Measurements from ENCODE around the gene MACROD2.
"Not testable (repeated sequence)": the region's sequence is repeated elsewhere in the genome, so short reads cannot be mapped to it uniquely, and the experiment has no call there.

MACROD2 gene

DNA sequence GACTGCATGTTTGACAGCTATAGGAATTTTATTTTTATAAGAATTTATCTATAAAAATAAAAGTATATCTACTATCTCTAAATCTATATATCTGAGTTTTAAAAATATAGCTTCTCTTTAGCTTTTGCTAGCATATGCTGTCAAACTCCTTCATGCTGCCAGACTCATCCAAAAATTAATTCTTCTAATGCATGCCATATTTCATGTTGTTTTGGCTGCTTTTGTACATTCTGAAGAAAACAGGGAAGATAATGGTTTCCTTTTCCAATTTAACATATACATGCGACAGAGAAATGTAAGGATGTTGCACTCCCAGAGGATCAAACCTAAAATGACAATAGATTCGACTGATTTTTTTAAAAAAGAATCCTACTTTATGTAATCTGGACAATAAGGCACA lies 919.3 kb downstream of the MACROD2 start:
- no peak for DNase-seq (ENCODE audit: low read depth in 2 of 2)

DNA sequence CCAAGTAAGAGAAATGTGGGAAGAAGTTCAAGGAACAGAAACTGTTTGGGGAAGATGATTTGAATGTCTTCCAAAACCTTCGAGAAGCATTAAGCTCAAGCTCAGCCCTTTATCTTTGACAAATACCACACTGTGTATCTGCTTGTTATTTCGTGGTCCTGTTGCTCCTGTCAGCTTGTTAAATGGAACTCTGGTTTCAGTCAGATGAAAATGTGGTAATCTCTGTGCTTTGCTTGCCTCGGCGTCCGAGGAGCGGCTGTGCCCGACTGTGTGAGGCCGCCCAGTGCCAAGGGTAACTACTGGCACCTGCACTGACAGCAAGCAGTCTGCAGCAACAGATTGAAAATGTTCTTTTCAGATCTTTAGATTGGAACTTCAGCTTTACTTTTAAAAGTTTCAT lies 920.0 kb downstream of the MACROD2 start:
- no peak for DNase-seq (ENCODE audit: low read depth in 2 of 2)

DNA sequence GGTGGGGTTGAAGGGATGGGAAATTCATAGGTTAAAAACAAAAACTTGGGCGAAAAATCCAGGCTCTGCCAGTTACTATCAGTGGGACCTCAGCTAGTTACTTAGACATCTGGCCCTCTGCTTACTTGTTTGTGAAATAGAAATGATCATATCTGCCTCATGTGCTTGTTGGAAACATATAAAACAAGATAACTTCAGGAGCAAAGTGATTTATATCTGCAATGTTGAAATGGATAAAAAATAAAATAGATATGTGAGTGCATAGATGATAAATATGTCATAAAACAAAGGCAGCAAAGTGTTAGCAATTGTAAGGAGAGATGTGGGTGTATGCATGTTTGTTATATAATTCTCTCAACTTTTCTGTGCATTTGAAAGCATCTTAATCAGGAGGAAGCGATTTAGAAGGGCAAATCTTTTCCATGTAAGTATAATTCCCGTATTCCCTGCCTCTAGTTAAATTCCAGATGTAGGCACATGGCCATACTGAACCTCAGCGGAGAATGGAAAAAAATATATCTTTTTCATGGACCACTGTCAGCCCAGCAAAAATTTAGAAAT lies 921.1 kb downstream of the MACROD2 start:
- no peak for DNase-seq (ENCODE audit: low read depth in 2 of 2)

DNA sequence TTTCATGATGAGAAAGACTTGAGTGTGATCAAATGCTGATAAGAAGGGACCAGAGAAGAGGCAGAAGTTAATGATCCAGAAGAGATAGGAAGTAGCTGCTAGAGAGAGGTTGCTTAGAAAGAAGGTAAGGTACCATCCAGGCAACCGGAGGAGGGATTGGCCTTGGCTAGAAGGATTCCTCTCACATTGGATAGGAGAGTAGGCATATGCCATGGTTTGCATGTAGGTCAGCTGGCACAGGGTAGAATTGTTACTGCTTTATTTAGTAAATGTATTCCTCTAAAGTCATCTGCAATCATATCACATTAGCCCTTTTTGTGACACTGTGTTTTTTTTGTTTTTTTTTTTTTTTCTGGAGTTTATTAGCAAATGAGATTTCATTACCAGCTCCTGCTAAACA lies 923.0 kb downstream of the MACROD2 start:
- DNase-seq (ENCODE audit: low read depth in 2 of 2) = no peak

DNA sequence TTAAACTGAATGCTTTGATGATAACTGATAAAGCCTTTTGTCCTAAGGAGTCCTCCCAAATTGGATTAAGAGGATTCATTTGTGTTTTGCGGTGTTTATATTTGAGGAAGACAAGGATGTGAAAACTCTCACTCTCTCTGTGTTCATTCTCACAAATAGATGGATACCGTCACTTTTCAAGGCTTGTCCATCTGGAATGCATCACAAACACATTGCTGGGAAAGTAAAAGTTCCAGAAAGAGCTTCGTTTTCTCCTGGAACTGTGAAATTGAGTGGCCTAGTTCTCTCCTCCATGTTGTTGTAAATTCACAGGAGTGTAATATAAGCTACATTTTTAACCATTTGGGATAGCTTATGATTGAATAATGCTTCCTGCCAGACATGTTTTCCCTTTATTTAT lies 923.7 kb downstream of the MACROD2 start:
- no peak for DNase-seq (ENCODE audit: low read depth in 2 of 2)

DNA sequence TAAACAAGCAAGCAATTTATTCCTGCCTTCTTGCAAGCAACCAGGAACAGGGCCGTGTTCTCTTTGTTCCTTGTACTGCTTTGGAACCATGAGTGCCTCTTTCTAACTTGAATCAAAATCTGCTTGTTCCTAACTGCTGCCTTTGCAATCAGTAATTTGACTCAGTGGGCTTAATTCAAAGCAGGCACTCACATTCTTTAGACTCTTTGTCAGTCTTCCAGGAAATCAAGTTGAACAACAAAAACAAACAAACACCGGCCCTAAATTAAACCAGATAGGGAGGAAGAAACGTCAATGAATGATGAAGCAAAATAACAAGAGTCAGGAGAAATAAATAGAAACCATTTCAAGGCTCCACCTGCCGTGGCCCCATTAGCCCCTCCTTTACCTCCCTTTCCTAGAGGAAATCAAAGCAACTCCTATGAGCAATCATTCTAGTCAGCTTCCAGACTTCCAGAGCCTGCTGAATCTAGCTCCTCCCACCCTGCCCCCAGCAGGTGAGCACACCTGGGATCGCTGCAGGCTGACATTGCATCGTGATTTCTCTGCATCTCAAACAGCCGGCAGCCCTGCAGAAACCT lies 924.3 kb downstream of the MACROD2 start:
- no peak for DNase-seq (ENCODE audit: low read depth in 2 of 2)

DNA sequence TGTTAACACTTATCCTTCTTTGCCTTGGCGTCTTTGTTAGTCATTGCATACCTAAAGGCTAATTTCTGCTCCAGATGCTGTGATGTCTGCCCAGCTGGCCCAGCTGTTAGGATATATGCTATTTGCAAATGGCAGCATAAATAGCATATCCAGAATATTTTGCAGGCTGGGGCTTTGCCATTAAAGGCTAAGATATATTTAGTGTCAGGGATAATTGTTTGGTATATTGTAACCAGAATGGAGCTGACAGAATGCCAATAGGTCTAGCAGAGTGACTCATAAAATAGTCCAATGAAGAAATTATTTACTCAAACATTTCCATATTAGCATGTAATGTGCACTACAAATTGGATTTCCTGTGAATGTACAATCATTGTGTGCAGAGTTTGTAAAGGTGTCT lies 926.2 kb downstream of the MACROD2 start:
- peak; percentile 76 to 81 for DNase-seq (ENCODE audit: low read depth in 2 of 2)

DNA sequence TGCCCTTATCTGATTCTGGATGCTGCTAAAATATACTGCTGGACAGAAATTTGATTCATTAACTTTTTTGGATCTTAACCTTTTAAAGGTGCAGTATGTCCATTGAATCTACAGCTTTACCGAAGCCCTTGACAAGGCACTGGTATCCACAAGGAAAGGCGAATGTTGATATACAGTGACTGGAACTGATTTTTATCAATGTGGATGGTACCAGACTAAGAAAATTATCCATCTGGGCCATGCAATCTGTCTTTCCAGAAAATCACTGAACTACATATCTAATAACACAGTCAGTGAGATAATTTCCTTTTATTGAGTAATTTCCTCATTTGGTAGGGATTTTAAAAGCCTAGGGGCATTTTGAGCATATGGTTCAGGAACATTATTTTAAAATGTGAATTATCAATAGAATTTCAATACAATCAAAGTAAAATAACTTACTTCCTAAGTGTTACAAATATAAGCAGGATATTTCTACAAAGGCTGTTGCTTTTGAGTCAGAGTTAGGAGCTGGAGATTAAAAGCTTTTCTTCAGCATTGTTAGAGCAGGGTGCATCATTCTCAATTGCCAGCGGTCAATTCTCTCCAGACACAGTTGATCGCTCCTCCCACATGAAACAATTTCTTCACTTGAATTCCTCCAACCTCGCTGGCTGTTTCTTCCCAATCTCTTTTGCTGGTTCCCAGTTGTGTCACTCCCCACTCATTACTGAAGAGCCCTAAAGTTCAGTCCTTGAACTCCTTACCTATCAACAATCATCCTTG lies 927.4 kb downstream of the MACROD2 start:
- DNase-seq (ENCODE audit: low read depth in 2 of 2) = no peak

DNA sequence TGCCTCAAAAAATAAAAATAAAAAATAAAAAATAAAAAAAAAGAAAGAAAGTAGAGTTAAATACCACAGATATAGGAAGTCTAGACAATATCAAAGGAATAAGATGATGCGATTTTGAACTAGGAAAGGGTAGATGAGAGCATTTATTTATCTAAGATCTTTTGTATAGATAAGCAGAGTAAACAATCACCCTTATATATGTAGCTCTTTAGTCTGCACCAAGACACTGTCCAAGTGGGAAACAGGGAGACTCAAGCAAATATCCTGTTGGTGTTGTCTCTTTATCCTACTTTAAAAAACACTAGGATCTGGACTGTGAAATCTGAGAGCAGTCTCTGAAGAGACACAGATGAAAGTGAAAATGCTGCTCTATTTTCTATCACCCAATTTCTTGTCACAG lies 929.1 kb downstream of the MACROD2 start:
- DNase-seq (ENCODE audit: low read depth in 2 of 2) = no peak

DNA sequence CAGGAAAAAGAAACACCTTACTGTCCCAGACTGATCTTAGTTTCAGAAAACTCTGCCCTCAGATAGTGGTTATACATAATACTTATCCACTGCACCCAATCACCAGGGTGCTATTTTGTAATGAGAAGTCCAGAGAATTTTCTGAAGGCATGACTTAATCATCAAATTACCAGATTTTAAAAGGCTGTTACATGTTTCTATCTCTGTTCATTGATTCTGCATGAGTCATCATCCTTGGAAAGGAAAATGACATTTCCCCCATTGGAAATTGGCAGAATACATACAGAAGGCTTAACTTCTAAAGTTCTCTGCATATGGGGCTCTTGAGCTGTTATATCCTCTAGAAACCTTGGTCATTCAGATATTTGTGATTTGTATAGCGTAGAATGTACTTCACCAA lies 930.0 kb downstream of the MACROD2 start:
- DNase-seq (ENCODE audit: low read depth in 2 of 2) = peak; percentile 62 to 68

DNA sequence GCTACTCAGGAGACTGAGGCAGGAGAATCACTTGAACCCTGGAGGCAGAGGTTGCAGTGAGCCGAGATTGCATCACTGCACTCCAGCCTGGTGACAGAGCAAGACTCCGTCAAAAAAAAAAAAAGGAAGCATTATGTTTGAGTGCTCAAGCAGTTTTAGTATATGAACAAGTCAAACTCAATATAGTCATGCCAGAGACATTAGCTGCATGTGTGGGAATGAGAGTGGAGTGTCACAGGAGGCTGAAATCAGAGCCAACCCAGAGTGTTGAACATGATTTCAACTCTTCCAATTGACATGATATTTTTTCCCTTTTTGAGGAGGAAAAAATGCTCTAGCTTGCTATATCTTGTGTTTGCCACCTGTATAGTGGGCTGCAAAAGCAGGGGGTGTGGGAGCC lies 931.1 kb downstream of the MACROD2 start:
- not testable (repeated sequence) for DNase-seq (ENCODE audit: low read depth in 2 of 2)

DNA sequence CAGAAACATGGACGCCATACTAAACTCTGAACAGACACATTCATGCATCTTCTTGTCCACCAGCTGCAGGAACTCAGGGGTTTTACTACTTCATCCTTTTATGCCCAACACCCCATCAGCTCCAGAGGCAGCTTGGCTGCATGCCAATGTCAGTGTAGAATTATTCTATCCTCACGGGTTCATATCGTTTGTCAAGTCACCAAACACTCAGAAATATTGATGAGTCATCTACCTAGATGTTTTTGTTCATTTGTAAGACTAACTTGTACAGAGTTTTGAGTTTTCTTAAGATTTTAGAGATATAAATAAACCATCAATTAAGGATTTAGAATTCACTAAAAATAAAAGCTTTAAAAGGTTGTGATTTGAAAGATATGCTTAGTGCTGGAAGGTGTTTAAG lies 932.8 kb downstream of the MACROD2 start:
- DNase-seq (ENCODE audit: low read depth in 2 of 2) = no peak

DNA sequence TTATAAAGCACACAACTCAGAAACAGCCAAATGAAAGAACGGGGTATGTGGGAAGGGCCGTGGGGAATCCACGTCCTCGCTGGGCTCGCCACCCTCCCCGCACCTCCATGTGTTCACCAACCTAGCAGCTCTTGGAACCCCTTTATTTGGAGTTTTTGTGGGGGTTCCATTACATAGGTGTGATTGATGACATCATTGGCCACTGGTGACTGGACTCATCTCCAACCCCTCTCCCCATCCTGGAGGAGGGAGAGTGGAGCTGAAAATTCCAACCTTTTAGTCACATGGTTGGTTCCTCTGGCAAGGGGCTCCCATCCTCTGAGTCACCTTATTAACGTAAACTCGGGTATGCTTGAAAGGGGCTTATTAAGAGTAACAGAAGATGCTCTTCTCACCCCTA lies 934.1 kb downstream of the MACROD2 start:
- no peak for DNase-seq (ENCODE audit: low read depth in 2 of 2)

DNA sequence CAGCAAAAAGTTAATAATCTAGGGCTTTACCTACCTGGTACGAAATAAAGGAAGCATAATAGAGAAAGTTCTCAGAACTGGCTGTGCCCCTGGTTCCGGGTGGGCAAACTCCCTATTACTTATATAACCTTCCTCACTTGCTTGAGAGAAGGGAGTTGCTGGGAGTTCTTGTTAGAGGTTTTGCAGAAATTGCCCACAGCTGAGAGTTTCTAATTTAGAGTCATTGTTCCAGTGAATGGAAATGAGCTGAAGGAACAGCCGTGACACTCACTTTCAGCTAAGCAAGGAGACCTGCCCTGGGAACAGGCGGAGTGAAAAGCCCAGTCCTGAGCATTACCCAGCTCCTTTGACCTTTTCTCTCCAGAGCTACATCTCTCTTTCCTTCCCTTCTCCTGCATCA lies 936.7 kb downstream of the MACROD2 start:
- no peak for DNase-seq (ENCODE audit: low read depth in 2 of 2)

DNA sequence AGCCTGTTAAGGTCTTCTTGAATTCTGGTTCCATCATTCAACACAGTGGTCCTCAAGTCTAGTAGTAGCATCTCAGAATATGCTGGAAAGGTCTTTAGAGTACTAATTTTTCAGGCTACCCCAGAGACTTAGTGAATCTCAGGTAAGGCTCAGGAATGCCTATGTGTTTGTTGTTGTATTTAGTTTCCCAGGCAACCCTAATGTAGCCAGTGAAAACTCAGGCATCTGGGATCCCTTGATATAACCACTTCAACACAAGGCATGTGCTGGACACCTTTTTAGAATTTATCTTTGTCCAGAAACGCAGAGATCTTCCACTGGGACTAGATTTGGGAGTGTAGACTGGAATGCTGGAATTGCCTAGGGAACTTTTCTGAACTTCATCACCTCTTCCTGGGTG lies 940.0 kb downstream of the MACROD2 start:
- DNase-seq (ENCODE audit: low read depth in 2 of 2) = no peak

DNA sequence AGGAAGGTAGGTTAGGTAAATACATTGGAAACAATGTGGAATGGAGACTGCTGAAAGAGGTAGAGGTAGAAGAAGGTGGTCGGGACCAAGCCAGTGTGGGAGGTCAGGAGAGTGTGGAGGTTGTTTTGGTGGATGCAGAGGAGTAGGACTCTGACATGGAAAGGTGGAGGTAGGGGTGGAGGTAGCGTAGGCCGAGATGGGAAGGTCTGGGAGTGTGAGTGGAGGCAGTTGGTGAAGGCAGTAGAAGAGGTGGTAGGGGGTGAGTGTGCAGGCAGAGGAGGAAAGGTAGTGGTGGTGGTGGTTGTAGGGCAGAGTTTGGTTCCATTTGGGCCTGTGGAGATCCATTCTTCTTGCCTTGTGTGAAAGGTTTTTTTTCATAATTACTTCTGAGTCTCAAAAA lies 941.7 kb downstream of the MACROD2 start:
- DNase-seq (ENCODE audit: low read depth in 2 of 2) = no peak

DNA sequence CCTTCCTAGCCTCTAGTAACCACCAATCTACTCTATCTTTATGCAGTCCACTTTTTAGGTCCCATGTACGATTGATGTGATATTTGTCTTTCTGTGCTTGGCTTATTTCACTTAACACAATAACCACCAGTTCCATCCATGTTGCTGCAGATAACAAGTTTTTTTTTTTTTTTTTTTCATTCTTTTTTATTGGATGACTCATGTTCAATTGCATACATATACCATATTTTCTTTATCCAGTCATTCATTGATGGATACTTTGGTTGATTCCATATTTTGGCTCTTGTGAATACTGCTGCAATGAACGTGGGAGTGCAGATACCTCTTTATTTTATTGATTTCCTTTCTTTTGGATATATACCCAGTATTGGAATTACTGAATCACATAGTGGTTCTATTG lies 942.5 kb downstream of the MACROD2 start:
- no peak for DNase-seq (ENCODE audit: low read depth in 2 of 2)

DNA sequence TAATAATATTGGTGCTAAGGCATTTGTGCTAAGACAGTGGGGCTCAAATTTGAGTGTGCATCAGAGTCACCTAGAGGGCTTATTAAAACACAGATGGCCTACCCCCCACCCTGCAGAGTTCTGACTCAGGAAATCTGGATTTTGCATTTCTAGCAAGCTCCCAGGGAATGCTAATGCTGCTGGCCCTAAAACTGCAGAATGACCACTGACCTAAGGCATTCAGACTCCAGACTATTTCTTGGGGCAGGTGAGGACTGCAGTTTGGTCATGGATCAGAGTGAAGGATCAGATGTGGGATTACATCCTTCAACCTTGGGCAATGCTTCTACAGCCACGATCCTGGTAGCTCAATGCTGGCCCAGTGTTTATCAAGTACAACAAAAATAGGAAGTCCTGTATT lies 952.2 kb downstream of the MACROD2 start:
- no peak for DNase-seq (ENCODE audit: low read depth in 2 of 2)

DNA sequence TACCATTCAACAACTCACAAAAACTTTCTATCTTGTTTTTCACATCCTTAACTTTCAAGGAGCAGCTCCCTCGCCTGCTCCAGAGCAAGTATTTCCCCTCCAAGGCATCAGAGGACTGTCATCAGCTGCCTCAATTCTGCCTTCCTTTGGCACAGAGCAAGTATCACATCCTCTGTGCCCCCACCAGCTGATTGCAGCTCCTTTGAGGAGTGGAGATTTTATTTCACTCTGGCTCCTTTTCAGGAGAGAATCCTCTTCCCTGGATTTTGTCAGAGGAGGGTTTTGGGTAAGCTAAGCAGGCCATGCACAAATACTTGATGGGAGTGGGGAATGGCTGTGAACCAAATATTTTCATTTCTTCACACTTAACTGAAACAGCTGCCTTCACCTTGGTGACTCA lies 952.6 kb downstream of the MACROD2 start:
- no peak for DNase-seq (ENCODE audit: low read depth in 2 of 2)

DNA sequence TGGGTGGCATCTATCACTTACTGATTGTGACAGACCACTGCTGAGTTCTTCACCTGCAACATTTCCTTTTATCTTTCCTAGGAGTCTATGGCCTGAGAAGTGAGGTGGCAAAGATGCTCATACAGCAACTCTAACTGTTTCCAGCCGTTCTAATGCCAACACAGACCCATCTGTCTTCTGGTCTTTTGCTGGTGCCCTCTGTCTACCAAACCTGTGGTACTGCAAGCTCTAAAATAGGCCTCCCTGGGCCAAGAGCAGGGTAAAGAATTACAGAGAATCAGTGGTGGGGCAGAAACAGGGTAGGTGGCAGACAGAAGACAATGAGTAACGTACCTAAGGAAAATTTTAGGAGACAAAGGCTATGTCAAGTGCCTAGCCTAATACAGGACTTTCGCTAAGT lies 953.1 kb downstream of the MACROD2 start:
- no peak for DNase-seq (ENCODE audit: low read depth in 2 of 2)

DNA sequence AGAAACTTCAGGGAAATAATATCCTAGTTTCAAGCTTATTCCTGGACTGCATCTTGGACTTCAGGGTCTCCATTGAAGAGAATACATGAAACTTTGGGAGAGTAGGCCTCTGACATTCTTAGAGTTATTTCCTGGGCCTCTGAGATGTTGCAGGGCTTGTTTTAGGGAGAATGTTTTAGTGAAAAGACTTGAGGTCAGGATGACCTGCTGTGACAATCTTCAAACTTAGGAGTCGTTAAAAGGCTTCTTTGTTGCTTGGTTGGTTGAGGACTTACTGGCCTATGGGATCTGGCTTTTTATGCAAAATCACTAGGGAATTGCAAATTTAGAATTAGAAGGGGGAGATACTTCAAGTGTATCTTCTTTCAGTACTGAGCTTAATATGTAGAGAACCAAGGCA lies 955.3 kb downstream of the MACROD2 start:
- DNase-seq (ENCODE audit: low read depth in 2 of 2) = no peak

DNA sequence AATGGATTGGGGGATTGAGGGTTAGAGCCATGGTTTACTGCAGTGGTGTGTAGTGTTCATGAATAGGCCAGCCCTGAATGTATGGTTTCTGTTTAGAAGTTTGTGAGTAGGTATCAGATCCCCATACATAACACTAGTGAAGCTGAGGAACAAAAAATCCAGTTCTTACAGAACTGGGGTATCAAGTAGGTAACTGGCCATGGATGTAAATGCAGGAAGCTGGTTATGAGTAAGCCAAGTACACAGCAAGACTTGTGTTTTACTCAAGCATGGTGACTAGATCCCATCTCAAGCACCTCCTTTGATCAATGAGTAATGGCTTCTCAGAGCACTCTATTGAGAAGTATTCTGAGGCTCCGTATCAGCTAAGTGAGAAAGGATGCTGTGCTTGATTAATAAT lies 955.8 kb downstream of the MACROD2 start:
- no peak for DNase-seq (ENCODE audit: low read depth in 2 of 2)

DNA sequence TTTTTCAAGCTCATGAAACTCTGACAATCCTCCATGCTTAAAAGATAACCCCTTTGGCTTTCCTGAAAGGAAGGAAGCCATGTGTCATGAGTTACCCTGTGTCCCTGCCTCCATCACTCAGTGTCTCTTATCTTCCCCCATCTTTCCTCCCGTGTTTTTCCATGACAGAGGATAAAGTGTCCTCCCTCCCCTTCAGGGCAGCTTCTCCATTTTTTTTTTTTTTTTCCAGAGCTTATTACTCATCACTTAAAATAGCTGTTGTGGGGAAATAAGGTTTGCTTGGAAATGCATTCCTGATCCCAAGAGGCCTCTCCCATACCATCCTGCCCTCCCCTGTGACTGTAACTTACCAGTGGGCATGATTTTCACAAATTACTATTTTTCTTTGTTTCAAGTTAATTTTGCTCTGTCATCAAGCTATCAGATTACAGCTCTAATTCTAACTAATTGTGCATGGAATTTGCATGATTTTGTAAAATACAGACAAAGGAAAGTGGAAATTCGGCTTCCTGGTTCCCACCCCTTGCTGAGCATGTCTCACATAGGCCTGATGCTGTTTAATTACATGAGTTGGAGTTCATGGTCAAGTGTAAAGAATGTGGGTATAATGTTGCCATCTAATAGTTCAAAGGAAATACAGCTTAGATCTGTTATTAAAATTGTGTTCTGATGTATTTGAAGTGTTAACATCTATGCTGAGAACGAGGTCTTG lies 956.5 kb downstream of the MACROD2 start:
- peak; percentile 34 to 39 for DNase-seq (ENCODE audit: low read depth in 2 of 2)
